NCI-H2081 treated with DMSO at 0.1 percent for 48 hours (cell line): Measurements from ENCODE around the gene ANXA3.
"Not testable (repeated sequence)": the region's sequence is repeated elsewhere in the genome, so short reads cannot be mapped to it uniquely, and the experiment has no call there.

ENCODE experiments used
- DNase-seq: peaks from one replicate; lab custom pipeline; 2025; lab: John Stamatoyannopoulos, UW

Gene ANXA3

GRCh38 chr4:78571804-78572203 is 20.2 kb downstream of the ANXA3 start:
- no peak for DNase-seq

- no peak for DNase-seq
Observed at GRCh38 chr4:78578674-78579425, 27.3 kb downstream of the ANXA3 start.

- DNase-seq, result no peak
Observed at GRCh38 chr4:78581618-78582017, 30.0 kb downstream of the ANXA3 start.

GRCh38 chr4:78584863-78585547 is 33.4 kb downstream of the ANXA3 start:
- no peak for DNase-seq

- DNase-seq, result no peak
Observed at GRCh38 chr4:78585633-78586032, 34.1 kb downstream of the ANXA3 start.

GRCh38 chr4:78588894-78589545 is 37.5 kb downstream of the ANXA3 start:
- DNase-seq, result no peak

- DNase-seq, result no peak
Observed at GRCh38 chr4:78591404-78591803, 39.8 kb downstream of the ANXA3 start.

- DNase-seq, result no peak
Observed at GRCh38 chr4:78592088-78592783, 40.7 kb downstream of the ANXA3 start.

- no peak for DNase-seq
Observed at GRCh38 chr4:78596111-78596742, 44.7 kb downstream of the ANXA3 start.

- not testable (repeated sequence) for DNase-seq
Observed at GRCh38 chr4:78598431-78598830, 46.9 kb downstream of the ANXA3 start.

GRCh38 chr4:78599147-78599546 is 47.6 kb downstream of the ANXA3 start:
- DNase-seq, result no peak

- DNase-seq, result no peak
Observed at GRCh38 chr4:78599931-78600375, 48.4 kb downstream of the ANXA3 start.

GRCh38 chr4:78601013-78601412 is 49.4 kb downstream of the ANXA3 start:
- DNase-seq, result no peak

- DNase-seq, result no peak
Observed at GRCh38 chr4:78602334-78602733, 50.8 kb downstream of the ANXA3 start.

- no peak for DNase-seq
Observed at GRCh38 chr4:78603384-78603783, 51.8 kb downstream of the ANXA3 start.

- no peak for DNase-seq
Observed at GRCh38 chr4:78604988-78605387, 53.4 kb downstream of the ANXA3 start.

- DNase-seq, result no peak
Observed at GRCh38 chr4:78606035-78606434, 54.5 kb downstream of the ANXA3 start.

GRCh38 chr4:78606530-78607095 is 55.0 kb downstream of the ANXA3 start:
- DNase-seq, result no peak

GRCh38 chr4:78608684-78609083 is 57.1 kb downstream of the ANXA3 start:
- DNase-seq, result no peak

GRCh38 chr4:78609580-78609979 is 58.0 kb downstream of the ANXA3 start:
- no peak for DNase-seq

GRCh38 chr4:78610546-78611214 is 59.1 kb downstream of the ANXA3 start:
- DNase-seq, result no peak
